GM18505 (cell line): ENCODE results near the gene PBX1.

Source experiments
- ATAC-seq: cut with Tn5 transposase; IDR thresholded peaks from one replicate; pipeline ENCODE4 v1.9.1; 2021; ENCODE audit not compliant: unreplicated experiment
- POLR2A ChIP-seq: IDR thresholded peaks from 4 replicates; pipeline ENCODE4 v1.6.1; 2011; ENCODE audit warnings: borderline replicate concordance; ENCODE audit not compliant: insufficient read depth, insufficient read length; ENCODE audit errors: extremely low read depth

Gene PBX1

DNA sequence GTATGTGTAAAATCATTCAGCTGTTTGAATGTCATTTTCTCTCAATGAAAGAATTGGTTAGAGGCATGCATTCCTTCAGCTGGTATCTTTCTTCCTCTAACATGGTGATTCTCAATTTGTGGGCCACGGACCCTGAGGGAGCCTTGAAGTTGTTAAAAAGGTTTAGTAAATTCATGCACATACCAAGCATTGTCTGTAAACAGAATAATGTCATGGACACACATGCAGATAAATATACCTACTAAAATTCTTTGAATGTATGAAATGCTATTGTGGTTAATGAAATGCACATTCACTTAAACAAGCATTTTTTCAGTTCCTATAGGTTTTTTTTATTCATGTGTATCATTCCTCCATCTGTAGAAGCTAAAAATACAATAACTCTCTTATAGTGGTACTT is 65.4 kb downstream of the PBX1 start:
- no peak for ATAC-seq
- TF ChIP-seq POLR2A = no peak

DNA sequence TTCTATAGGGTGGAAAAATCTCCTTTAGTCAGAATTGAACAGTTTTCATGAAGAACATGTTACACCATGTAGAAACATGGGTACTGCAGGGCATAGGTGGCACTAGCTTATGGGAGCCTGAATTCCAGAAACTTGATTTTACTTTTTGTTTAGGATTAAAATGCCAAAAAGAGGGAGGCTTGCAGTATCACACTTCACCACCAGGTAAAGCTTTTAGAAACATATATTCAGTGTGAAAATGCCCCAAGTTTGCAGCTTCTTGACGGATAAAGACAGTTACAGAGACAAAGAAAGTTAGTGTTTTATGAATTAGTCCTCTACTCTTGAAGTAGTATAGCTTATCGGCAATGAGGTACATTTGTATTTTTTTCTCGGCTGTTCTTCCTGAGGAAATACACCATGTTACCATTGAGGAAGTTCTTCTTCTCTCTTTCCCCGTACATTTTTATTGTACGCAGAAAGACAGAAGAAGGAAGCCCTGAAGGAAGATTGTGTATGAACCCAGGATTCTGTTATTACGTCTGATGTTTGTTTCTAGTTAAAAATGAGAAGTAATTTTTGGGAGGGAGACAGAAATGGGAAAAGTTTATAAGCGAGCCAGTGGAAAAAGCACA is 66.1 kb downstream of the PBX1 start:
- TF ChIP-seq POLR2A = no peak
- no peak for ATAC-seq

DNA sequence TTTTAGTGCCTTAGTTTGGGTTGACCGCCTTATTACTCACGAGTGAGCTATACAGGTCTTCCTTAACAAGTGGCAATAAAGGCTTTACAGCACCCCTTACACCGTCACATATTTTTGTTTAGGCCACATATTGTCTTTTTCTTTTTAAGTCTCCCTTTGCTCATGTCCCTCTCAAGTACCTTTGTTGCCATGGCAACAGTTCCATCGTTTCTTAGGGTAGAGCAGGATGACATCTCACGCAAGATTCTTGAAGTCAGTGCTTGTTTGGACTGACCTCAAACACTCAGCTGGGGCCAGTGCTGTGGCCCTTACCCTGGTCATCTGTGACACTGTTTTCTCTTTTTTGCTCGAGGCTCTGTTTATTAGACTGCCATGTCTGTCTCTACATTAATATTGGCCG is 69.8 kb downstream of the PBX1 start:
- no peak for TF ChIP-seq POLR2A
- no peak for ATAC-seq

DNA sequence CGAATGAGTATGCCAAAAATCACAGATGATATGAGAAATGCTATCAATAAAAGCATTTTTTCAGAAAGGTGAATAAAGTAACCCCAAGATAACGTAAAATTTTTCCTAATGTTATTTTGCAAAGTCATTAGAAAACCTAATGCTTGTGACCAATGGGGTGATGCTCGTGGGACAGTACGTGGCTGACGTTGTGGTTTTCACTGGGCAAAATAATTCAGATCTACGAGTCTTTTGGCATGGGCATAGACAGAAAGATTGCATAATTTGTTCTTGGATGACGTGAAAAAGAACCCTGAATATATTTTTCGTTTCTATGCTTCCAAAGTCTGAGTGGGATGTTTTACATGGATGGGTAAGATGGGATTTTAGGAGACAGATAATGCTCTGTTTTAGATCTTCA is 71.0 kb downstream of the PBX1 start:
- TF ChIP-seq POLR2A = no peak
- ATAC-seq = no peak

DNA sequence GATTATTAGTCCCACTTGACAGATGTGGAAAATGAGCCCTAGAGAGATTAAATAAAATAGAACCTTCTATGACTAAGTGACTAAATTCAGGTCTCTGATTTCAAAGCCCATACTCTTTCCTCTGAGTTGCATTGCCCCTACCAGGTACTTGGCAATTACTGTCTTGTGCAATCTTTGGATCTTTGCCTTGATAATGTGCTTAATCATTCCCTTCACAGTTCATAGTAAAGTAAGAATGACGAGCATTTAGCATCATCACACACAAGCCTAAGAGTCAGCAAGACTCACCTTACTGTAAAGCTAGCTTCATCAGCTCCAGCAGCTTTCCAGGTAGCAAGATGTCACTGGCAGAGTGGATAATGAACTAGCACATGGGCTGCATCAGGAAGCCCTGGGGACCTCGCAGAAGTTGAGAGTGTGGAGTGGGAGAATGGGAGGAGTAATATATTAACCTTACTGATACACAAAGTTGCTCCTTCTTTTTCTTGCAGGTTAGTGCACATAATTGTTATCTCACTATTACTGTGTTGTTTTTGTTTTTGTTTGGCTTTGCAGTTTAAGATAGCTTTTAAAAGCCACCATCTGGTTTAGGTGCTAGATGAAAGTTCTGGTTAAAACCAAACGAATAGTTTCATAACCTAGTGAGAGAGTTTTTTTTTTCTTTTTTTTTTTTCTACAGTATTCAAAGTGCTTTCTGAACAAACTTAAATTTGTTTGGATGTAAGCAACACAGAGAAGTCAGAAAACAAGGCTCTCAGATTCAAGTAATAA is 71.8 kb downstream of the PBX1 start:
- ATAC-seq = no peak
- no peak for TF ChIP-seq POLR2A

DNA sequence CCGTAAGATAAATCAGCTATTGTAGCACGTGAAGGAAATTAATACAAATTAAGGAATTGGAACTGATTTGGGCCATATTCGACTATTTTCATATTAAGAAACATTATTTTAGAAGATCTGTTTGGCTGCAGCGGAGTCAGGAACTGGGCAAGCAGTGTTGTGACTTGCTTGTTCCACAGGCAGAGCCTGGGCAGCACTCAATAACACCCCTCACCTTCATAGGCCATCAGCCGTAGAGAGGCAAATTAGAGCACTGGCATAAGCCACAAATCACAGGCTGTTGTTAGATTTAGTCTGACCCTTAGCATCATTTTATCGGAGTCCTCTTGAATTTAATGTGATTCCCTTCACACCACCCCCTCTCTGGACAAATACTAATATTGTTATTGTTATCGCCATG is 72.8 kb downstream of the PBX1 start:
- no peak for ATAC-seq
- TF ChIP-seq POLR2A = no peak

DNA sequence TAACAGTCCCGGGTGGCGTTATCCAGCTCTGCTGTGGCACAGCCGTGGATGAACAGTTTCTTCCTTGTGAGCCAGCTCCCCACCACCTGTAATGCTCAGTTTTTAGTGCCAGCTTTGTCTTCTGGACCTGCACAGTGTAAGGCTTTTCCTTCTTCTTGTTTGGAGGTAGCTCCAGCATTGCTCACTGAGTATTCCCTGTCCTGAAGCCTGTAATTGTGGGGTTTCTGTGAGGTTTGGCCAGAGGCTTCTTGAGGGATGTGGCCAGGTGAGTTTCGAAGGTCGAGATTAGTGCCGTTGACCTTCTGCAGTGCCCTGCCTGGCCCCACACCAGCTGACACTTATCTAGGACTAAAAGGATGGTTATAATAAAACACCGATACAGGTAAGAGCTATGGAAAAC is 75.0 kb downstream of the PBX1 start:
- TF ChIP-seq POLR2A = no peak
- ATAC-seq = no peak

DNA sequence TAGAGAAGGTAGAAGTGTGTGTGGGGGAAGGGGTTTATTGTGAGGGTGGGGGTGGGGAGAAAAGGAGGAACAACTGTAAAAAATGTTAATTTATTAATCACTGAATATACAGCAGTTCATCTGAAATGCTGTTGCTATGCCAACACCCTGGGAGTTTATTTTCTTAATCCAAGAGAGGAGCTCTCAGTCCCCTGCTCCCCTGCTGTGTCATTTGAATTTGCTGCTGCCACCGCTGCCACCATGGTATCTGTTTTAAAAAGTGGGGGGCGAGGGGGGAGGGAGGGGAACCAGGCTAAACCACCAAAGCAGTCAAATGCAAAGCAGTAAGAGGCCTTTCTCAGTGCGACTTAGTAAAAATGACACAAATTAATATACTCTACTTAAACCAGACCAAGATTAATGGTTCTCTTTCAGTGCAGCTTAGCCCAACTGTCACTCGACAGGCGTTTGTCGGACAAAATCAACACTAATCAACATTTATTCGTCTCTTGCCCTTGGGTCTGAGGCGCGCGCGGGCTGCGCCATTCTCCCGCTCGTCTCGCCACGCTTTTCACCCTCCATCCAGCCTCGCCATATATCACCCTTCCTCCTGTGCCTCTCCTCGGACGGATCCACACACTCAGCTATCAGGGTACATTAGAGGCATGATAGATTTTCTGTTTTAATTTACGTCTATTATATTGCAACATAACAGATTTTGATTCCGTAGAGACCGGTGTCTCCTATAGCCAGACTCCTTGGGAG is 76.2 kb downstream of the PBX1 start:
- TF ChIP-seq POLR2A = no peak
- no peak for ATAC-seq

DNA sequence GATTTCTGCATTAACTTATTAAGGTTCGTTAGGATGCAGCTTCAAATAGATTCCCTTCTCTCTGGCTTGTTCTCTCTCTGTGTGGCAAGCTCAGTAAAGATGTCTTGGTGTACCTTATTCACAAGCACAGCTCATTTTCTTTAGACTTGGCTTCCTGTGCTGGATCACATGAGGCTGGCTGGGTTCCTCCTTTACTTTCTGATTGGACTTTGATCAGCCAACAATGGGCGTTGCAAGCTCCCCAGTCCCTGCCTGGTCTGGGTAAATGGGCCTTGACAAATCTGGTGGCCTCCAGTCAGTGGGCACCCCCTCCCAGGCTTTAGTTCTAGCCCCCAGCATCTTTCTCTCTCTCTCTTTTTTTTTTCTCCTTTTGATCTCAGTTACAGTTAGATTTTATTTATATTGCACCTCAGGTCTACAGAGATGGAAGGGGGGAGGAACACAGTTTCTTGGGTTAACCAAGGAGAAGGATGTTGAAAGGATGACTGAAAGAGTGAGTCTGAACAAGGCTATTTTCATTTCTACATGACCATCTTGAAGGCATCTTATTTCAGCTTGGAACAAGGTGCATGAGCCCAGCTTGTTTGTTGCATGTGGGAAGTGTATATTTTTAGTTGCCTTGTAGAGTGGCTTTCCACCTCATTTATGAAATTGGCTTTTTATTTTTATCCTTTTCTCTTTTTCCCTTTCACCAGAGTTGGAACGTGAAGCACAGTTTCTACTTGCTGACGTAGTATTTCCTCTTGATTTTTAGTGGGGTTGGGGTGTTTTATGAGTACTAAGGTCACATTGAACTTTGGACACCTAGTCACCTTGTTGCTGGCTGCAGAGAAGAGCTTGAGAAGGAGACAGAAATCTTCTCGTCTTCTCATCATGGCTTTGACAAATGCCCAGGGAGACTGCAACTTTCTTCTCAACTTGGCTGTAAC is 77.1 kb downstream of the PBX1 start:
- TF ChIP-seq POLR2A = no peak
- no peak for ATAC-seq

DNA sequence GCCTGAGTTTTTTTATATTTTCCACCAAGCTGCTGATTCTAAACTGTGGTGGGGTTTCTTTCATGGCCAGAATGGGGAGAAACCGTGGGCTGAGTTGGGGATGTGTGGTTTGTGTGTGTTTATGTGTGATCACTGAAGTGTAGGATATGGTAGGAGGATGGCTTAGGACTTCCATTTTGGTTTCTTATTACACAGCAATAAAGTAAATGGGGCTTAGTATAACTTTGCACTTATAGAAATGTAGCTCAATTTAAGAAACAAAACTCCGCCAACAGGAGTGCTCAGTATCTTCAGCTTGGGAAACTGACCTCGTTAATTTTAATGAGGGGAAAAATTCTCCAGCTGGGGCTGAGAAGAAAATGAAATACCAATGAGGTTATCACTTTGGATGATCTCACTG is 77.8 kb downstream of the PBX1 start:
- no peak for ATAC-seq
- TF ChIP-seq POLR2A = no peak

DNA sequence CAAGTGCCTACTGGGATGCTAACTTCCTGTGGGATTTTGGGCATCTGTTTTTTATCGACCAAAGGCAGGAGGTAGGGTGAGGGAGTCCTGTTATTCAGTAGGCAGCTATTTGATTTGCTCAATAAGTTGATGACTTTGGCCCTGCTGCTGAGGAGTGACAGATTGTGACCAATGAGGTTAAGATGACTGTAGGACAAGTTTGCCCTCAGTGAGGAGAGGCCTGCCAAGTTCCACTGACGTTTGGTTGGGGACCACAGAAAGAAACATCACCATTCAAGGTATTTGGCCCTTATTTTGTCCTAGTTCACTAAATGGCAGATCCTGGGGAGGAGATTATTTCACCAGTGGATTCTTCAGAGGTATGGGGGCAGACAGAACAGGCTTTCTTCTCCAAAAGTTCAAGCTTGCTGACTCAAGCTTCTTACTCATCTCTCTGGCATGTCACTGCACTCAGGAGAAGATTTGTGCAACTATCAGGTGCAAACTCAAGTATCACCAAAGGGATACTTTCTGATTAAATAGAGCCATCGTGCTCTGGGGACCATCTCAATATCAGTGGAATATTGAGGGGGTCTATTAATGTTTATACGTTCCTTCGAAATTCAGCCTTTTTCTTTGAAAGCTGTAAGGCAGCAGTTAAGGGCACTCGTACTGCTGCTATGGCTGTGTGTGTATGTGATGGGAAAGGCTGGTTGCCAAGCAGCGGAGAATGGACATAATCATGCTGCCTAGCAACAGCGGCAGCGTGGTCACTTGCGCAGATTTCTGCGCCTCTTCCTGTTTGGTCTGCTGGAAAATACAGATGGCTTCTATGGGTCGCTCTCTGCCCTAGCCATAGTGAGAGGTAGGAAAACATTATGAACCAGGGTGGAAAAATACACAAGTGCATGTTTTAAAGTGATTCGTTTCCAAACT is 78.7 kb downstream of the PBX1 start:
- no peak for ATAC-seq
- no peak for TF ChIP-seq POLR2A

DNA sequence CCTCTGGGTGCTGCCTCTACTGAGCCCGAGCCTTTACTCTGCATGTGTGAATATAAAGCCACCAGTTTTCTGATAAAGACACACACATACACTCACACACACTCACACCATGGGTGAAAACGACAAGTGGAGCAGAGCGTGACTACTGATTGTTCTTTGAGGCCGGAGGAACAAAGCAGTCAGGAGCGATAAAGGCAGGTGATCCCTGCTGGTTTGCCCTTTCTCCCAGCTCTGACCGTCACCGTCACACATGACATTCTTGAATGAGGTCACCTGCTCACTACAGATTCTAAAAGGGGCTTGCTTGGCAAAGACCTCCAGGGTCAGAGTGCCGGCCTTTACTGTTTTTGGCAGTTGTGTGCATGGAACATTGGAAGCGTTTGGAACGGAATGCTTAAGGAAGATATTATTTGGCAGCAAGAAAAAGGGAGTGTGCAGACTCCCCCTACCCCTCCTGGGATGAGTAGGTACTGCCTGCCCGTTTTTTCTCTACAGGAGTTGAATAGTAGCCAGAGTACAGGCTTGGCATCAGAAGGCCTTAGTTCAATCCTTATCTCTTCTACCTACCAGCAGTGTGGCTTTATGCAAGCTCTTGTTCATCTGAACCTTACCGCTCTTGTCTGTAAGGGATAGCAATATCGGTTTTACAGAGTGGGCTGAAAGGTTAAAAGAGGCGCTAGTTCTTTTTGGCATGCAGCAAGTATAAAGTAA is 79.7 kb downstream of the PBX1 start:
- no peak for ATAC-seq
- TF ChIP-seq POLR2A = no peak

DNA sequence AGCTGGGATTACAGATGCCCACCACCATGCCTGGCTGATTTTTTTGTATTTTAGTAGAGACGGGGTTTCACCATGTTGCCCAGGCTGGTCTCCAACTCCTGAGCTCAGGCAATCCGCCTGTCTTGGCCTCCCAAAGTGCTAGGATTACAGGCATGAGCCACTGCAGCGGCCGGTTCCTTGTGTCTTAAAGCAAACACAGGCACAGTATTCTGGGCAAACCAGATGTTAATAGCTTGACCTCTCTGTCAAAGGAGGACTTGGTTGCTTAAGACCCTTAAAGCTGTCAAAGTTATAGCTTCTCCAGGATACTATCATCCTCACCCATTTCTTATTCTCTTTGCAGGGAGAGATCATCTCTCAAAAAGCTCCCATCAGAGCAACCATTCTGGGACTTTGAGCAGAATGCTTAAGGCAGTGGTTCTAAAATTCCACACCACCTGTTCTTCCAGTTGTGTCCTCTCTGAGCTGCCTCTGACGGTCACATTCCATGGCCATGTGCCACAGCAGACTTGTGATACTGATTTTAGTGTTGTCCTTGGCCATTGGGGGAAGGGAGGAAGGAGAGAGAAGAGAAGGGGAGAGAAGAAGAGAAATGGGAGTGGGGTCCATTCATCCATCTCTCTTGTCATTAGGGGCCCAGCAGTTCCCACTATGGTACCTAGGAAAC is 81.8 kb downstream of the PBX1 start:
- no peak for TF ChIP-seq POLR2A
- ATAC-seq = no peak
